Hematopoietic multipotent progenitor cell treated with erythropoietin and hydrocortisone succinate and interleukin-3 and kit ligand, for 4 days (in vitro differentiated cells): ENCODE data around the gene IFT27.
A peak's percentile ranks its signal among the peaks of the same experiment; 100 is the strongest.

Source experiments
- DNase-seq: peaks from one replicate; pipeline ENCODE4 v3.0.0-alpha.2; 2015

The IFT27 gene

DNA sequence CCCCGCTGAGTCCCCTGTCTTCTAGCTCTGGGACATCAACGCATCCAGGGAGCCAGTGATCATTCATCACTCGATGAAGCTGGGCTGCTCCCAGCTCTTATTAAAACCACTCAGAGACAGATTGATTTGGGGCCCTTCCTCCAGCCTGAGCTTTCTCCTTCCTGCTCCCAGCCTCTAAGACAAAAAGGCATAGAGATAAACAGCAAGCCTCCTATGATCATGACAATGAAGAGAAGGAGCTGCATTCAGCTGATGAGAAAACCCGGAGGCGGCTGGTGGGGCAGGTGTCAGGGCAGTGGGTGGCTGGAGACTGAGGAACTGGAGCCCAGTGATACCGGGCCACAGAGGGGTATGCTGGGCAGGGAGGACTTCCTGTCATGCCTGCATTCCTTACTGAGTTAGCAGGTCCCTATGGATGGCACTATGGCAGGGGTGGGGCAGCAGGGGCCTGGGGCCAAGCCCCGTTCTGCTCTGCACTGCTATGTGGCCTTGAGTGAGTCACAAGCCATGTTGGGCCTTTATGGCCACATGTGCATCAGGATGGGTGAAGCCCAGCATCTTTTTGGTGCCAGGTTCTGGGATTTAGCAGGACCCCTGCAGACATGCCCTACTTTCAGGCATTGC lies 20.7 kb upstream of the IFT27 start:
- DNase-seq, result no peak

DNA sequence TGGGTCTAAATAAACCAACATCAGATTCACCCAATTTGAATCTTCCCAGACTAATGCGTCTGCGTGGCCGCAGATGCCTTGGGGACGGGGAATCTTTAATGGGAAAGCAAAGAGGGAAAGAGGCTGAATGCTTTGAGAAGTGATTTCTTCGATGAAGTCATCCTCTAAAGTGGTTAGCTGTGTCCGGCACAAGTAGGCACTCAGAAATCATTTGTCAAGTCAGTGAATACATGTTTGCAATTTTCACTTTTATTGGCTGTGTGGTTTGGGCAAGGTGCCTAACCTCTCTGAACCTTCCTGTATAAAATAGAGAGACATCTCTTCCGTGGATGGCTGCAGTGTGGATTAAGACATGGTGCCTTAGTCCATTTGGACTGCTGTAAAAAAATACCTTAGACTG lies 19.7 kb upstream of the IFT27 start:
- DNase-seq, result no peak

DNA sequence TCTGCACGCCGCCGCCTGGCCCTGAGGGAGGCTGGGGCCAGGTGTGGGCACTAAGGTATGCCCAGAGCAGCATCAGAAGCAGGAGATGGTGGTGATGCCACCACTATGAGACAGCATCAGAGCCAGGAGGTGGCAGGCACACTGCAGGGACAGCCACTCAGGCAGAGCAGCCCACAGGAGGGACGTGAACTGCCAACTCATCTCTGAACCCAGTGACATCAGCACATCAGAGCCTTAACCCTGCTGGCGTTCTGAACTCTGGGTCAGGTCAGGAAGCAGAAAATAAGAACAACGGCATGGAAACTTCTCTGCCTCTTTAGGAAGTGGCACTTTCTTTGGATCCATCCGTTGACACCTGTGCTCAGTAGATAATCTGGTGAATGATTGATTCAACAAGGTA lies 14.7 kb upstream of the IFT27 start:
- DNase-seq, result peak; percentile 57

DNA sequence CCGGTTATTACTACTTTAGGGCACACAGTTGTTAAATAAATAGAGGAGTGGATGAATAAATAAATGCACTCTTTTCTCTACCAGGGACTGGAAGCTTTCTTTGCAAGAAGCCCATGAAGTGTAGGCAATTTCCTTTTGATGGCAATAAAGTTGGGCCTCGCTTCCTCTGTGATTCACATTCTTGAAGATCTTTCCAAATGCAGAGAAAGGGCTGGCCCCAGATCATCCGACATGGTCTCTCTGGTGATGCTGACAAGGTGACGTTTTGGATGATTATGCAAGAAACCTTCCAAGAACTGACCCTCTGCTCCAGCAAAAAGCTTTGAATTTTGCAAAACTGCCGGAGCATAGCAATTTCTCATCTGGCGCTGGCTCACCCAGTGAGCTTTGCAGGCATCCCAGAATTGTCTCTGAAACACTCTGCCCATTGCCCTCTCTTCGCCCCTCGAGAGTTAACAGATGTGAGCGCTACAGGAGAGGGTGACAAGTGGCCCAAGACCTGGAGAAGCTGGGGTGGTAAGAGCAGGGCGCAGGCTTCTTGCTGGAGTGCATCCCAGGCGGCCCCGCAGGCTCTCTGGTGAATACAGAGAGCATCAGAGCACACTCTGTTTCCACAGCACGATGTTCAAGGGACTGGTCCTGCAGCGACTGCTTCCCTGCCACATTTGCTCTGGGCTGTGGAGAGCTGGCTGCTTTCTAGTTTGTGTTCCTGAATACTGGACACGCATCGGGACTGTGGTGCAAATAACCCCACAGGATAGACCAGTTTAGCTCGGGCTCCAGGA lies 11.5 kb upstream of the IFT27 start:
- DNase-seq, result no peak

DNA sequence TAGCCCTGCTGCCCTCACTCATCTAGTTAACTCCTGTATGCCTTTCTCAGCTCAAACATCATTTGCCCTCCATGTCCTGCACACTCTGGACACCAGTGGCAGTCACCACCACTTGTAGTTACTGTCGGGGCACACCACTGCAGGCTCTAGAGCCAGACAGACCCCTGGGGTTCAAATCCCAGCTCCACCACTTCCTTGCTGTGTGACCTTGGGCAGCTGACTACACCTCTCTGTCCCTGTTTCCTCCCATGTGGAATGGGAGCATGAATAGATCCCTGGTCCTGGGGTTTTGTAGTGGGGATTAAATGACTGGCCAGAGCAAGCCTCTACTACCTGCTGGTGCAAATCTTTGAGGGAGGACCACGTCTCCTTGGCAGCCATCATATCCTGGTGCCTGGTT lies 7.8 kb upstream of the IFT27 start:
- DNase-seq, result no peak

DNA sequence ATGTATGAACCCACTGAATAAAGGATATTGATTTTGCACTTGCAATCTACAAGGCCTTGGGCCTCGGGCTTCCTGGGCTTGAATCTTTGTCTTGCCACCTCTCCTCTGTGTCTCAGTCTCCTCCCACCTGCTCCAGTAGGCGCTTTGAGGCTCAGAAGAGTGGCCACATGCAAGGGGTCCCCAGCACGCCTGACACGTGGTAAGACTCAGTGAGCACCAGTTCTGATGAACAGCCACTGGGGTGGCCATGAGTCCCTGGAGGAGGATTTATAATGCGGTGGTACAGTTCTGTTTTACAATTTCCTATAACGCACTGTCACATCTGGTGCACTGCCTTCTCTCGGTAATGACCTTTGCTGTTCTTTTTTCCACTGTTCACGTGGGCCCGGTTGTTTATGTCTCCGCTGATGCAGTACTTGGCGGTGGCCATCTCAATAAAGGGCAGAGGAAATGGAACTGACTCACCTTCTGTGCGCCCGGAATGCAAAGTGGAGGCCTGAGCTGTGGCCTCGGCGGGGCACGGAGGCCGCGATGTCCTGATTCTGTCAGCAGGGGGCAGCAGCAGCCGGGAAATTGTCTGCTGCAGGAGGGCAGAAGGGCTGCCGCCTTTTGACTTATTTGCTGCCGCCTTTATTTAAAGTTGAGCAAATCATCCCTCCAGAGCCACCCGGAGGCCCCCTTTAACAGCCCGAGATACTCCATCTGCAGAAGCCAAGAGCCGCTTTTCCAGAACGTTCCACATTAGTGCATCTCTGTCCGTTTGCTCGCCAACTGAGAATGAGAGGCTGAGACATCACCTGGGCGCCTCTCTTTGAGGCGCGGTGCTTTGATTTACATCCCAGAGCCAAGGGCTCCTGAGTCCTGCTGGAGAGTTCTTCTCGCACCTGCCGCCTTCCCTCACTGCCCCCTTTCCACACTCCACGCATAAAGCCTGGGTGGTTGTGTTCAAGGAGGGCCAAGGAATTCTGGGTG lies 6.0 kb upstream of the IFT27 start:
- DNase-seq, result peak; percentile 88

DNA sequence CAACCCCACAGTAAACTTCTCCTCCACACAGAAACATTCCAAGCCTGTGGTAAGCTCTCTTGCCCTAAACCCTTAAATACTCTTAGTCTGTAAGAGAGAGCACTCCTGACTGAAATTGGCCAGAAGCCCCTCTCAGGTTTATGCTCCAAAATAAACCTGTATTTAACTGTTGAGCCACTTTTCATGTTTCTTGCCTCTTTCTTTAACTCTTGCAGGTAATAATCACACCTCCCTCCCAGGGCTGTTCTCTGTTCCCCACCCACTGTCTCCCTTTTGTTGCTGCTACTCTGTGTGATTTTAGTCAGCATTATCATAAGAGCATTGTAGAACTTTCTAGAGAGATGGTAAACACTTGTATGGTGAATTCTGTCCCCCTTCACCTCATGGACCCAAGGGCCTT lies 2.1 kb upstream of the IFT27 start:
- no peak for DNase-seq

DNA sequence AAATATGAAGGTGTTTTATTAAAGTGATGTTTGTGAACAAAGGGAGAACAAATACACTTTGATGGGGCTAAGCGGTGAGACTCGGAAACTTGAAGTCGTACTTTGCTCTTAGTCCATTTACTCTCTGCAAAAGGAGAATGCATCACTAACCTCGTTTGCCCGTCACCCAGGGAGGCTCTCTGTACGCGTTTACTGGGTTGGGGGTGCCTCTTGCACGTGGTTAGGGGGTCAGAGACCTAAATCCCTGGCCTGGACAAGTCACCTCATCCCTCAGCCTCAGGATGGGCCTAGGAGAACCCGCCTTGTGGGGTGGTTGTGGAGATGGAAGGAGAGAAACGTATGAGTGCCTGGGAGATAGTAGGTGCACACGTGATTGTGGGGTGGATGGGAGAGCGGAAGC lies 803 bp upstream of the IFT27 start:
- peak; percentile 14 for DNase-seq

DNA sequence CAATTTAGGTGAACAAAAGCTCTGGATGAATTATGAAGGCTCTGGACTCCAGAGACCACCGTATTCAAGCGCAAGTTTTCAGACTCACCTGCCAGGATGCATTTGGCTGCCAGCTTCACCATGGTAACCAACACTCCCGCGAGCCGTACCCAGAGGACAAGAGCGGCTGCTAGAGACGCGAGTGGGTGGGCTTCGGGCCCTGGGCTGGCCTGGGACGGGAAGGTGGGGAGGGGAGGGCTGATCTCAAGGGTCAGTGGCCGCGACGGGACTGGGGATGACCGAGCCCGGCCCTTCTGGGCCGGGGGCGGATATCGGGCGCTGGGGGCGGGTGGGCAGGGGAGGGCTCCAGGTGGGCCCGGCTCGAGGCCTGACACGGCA lies 344 bp downstream of the IFT27 start:
- DNase-seq, result peak; percentile 34

DNA sequence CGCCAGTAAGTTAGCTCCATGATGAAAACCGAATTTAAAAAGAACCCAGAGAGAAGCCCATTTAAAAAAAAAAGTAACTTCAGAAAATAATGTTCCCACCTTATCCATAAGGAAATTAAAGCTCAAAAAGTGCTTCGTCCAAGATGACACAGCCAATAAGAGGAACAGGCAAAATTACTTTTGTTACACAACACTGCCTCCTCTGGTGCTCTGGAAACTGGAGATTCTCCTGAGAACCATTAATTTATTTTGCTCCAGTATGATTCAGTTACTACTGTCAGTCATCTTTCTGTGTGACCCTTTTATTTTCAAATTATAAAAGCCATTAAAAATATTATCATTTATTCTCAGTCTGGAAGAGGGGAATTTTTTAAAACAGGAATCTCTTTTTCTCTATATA lies 2.0 kb downstream of the IFT27 start:
- DNase-seq, result peak; percentile 78

DNA sequence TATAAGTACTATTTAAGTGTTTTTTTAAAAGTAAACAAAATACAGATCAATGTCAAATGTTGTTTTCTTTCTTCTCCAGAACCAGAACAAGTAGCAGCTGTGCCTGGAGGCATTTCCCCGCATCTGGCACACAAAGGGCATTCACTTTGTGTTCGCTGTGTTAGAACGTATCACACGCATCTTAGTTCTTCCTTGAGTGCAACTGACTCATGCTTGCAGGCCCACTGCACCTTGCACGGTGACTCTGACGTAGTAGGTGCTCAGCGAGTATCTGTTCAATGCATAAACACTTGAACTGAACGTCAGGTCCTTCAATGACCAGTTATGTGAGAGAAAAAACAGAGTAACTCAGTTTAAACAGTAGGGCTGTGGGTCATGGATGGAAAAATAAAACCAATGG lies 3.5 kb downstream of the IFT27 start:
- no peak for DNase-seq

DNA sequence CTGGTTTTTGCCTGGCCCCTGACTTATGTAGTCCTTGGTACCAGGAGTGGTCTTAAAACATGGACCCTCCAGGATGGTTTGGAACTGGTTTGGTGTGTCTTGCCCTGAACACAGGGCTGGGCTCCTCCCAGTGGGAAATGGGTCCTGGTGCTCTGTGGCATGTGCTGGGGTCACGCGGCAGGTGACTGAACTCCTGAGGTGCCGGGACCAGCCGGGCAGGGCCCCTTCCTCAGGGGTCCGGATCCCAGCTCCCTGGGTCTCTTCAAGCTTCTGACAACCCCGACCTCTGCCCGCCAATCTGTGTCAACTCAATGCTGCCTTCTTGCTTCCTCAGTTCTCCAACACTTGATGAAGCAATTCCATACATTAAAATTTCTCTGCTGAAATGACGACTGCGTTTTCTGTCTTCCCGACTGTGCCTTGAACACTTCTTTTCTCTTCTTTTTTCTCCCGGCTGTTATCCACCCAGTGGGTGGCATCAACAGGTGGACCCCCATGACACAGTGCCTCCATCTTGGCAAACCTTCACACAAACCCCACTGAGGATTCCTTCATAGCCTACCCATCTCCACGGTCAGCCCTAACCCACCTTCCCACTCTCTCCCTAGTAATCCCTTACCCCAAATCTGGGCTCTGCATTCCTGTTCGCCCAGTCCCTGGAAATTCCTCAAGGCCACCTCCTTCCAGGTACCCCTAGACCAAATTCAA lies 4.4 kb downstream of the IFT27 start:
- DNase-seq, result no peak

DNA sequence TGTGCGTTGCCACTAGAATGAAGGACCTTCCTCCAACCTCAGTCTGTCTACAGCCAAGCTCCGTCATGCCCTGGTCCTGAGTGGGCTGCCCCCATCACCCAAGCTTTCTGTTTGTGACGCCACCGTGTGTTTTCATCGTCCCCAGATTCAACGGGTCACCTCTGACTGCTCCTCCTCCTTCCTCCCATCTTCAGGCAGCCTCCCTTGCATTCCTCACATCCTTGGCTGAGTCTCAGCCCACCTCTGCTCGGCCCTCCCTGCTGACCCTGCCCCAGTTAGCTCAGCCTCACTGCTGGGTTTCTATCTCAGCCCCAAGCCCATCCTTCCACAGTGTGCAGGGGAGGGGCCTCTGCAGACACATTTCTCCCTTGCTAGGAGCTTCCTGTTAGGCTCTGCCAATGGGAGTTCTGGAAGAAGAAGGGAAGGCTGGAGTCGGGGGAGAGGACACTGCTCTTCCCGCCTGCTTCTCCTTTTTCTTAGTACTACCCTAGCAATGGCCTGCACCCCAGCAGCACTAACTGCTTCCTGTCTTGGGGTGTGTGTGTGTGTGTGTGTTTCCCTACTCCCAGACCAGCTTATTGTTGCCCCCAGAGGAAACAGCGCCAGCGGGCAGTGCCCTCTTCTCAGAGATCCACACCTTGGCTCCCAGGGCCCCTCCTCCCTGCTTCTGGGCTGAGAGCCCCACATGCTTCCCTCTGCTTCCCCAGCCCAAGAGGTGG lies 5.2 kb downstream of the IFT27 start:
- DNase-seq, result peak; percentile 37

DNA sequence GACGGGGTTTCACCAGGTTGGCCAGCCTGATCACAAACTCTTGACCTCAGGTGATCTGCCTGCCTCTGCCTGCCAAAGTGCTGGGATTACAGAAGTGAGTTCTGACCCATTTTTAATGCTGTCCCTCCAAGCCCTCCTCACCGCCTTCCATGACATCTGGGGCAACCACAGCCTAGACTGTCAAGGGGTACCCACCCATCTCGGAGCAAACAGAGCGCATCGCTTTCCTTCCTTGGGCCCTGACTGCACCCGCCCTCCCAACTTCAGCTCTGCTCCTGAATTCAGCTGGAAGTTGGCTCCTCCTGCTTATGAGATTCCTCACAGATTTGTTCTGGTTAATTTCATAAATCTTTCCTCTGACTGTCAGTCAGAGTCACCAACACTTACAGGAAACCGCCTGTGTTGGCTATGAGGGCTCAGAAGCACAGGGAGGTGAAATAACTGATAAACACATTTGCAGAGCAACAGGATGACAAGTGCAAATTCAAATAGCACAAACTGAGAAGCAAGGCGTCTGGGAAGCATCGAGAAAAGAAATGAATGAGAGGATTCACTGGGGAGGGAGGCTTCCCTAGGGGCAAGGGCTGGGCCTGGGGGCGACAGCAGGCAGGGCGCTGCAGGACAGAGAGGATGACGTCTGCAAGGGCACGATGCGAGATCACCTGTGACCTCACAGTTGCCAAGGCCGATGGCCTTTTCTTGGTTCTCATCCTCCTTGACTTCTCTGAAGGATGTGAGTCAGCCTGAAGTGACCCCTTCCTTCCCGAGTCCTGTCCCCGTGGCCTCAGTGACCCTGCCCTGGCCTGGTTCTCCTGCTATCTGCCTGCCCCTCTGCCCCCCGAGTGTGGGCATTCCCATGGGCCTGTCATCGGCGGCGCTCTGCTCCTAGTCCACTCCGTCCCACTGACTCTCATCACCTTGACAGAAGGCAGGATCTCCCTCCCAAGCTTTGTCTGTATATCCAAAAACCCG lies 6.1 kb downstream of the IFT27 start:
- peak; percentile 44 for DNase-seq

DNA sequence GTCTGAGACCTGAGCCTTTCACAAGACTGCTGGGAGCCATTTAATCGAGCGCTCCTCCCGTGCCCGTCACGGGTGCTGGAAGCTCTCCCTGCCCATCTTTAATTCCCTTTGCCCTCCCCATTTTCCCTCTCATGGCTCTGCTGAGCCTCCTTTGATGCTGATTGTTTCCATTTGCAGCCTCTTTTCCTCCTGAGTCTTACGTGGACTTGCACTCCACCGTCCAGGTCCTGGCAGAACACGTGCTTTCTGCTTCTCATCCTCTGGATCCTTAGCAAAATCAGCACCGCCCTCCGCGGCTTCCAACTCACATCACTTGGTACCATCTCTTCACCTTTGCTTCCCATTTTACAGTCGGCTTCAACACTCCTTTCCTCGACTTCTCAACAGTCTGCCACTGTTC lies 7.3 kb downstream of the IFT27 start:
- no peak for DNase-seq

DNA sequence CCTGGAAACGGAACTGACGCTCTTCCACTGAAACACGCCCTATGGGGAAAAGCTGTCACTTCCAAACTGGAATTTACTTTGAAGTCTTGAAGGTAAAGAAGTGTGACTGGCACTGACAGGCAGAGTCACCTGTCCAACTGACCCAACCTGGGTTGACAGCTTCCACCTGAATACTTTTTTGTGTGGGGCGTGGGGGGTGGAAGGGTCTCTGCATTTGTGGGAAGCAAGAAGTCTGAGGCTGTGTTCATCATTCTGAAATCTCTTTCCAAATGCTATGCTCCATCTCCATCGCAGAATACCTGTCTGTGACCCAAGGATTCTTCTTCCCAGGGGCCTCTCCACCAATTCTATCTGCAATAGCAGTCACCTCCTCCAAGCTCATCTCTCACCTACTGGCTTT lies 7.8 kb downstream of the IFT27 start:
- no peak for DNase-seq

DNA sequence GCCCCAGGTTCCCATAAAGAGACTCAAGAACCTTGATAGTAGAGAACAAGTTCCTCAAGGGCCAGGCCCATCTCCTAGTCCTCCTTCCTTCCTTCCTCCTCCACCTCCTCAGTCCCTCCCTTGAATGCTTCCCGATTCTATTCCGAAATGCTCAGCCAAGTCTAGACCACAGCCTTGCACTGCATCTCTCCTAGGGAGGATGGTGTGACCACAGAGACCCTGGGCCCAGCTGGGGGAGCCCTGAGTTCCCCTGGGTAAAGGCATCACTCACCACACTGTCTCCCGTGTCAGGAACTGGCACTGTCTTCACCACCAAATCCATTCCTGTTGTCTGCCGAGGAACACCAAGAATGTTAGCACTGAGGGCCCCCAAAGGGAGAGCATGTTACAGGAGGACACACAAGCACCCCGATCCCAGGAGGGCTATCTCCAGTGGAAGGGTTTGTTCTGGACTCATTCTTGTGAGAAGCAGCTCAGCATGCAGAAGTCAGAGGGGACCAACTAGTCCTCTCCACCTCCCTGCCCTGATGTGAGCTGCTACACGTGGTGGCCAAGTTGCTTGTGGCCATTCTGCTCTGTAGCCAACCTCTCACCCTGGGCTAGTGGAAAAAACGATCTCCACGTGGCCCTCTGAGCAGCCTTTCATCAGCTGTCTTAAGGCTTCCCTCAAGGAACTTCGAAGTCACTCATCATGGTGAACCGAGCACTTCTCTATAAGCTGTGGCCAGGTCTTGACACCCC lies 8.7 kb downstream of the IFT27 start:
- no peak for DNase-seq

DNA sequence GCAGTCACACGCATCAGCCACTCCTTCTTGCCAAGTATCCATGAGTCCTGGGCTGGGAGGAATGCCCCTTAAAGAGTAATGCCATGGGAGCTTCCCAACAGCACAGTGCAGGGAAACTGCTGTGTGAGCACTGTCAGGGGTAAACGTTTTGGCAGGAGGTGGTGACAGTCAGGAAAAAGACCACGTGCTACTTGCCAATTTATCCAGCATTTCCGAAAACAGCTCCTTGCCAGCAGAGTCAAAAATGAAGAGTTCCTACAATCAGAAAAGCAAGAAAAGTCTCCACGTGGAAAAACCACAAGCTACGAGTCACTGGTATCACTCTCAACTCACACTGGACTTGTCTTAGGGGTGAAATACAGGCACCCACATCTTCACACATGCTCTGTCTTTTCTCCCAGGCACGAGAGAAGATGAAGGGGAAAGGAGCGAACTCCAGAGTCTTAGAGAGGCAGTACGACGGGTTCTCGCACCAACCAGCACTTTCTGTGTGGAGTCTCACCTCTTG lies 9.9 kb downstream of the IFT27 start:
- no peak for DNase-seq

DNA sequence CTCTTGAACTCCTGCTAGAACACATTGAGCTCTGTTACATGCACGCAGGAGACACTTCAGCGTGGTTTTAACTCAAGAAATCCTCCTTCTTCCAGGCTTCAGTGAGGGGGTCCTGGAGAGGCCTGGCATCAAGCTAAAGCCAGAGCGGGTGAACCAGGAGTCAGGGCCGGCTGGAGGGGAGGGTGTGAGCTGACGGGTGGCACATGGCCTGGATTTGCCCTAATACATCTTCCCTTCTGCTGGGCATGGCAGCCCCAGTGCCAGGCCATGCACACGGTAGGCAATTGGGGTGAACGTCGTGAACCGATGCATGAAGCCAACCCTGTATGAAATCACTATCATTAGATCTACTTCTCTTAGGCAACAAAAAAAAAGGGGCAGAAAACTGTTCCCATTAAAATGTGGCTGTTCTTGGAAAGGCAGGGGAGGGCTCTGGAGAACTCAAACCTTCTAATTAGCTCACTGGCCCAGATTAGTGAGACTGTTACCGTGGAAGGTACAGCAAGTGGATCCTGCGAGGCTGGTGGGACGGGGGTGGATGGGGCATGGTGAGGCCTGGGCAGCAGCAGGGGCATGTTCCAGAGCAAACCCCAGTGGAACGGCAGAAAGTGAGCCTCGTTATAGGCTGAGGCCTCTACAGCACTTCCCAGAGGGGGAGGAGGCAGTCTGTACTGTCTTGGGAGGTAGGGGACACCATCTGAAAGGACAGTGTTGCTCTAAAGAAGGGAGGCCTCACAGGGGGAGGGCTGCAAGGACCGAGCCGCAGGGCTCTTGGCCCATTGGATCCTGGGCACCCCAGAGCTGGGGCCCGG lies 10.6 kb downstream of the IFT27 start:
- DNase-seq, result no peak
